ENCODE data around the gene RASA2.

- no peak for TF ChIP-seq EZH2 (IDR thresholded peaks at IDR 0.05; ENCODE audit: low read depth)
- TF ChIP-seq CTCF (conservative IDR thresholded peaks at IDR 0.05), result no peak
Observed at GRCh38 chr3:141469720-141470119, 17.1 kb upstream of the RASA2 start.

Measured in PC-9 (cell line).